Bronchial epithelial cell (primary cell): Measurements from ENCODE around the gene AK5. TPM values are rescaled to one million over a fixed set of nuclear protein-coding genes. Genes with fewer than 3 reads are reported as not detected.

Experiments used
- DNase-seq: peaks from one replicate; pipeline ENCODE4 v3.0.0-alpha.2; 2010; ENCODE audit warnings: low read depth
- FAIRE-seq: peaks from 2 replicates; lab custom pipeline; 2011; peaks lifted over from hg19 to GRCh38; lab: Jason Lieb, UNC
- H3K27me3 ChIP-seq: 2 replicates; pipeline ENCODE4 v1.5.1; 2011; ENCODE audit warnings: low read length; ENCODE audit not compliant: control insufficient read depth, insufficient read depth
- H3K36me3 ChIP-seq: 2 replicates; pipeline ENCODE4 v1.5.1; 2011; ENCODE audit warnings: low read length; ENCODE audit not compliant: control insufficient read depth, insufficient read depth
- H3K4me3 ChIP-seq: 2 replicates; pipeline ENCODE4 v1.5.1; 2011; ENCODE audit warnings: mild to moderate bottlenecking, low read depth, low read length, control low read depth
- CTCF ChIP-seq: IDR thresholded peaks from 2 replicates; pipeline ENCODE4 v1.5.1; 2011; ENCODE audit warnings: mild to moderate bottlenecking, moderate library complexity, low read length, control low read depth, inconsistent platforms; ENCODE audit not compliant: insufficient read depth, severe bottlenecking
- total RNA-seq: library from RNA; depleted of rRNA; stranded (reverse); fragments of >200 nt; gene quantifications from 2 replicates; pipeline ENCODE4 v1.2.1, GENCODE V29; 2014

The AK5 gene
- total RNA-seq, 1 donor from 2014 or later, result not detected

- TF ChIP-seq CTCF, result no peak
- no peaks in the 10 kb centered on the region for H3K27me3 ChIP-seq
- no peak overlapping the region for H3K4me3 ChIP-seq
- no peaks in the 10 kb centered on the region for H3K36me3 ChIP-seq
- FAIRE-seq, result no peak
- no peak for DNase-seq
These were observed 66.7 kb downstream of the AK5 start for GRCh38 chr1:77348549-77348948.

GRCh38 chr1:77349275-77349674 is 67.5 kb downstream of the AK5 start:
- FAIRE-seq, result no peak

GRCh38 chr1:77350012-77350770 is 68.4 kb downstream of the AK5 start:
- DNase-seq, result no peak
- no peak for TF ChIP-seq CTCF
- no peak for FAIRE-seq
- no peaks in the 10 kb centered on the region for H3K36me3 ChIP-seq
- H3K27me3 ChIP-seq, result no peaks in the 10 kb centered on the region
- H3K4me3 ChIP-seq, result no peak overlapping the region

More at GRCh38 chr1:77349275-77349674, 67.5 kb downstream of the AK5 start:
- H3K27me3 ChIP-seq, result no peaks in the 10 kb centered on the region
- H3K4me3 ChIP-seq, result no peak overlapping the region
- DNase-seq, result no peak
- H3K36me3 ChIP-seq, result no peaks in the 10 kb centered on the region
- TF ChIP-seq CTCF, result no peak

- DNase-seq (no peak), FAIRE-seq (no peak)
- H3K4me3 ChIP-seq, result no peak overlapping the region
- no peaks in the 10 kb centered on the region for H3K27me3 ChIP-seq
- no peaks in the 10 kb centered on the region for H3K36me3 ChIP-seq
- no peak for TF ChIP-seq CTCF
These were observed 72.7 kb downstream of the AK5 start for GRCh38 chr1:77354536-77354935.

GRCh38 chr1:77355010-77355409 is 73.2 kb downstream of the AK5 start:
- no peak for FAIRE-seq
- Histone ChIP-seq H3K4me3 (no peak overlapping the region), H3K36me3 (no peaks in the 10 kb centered on the region), H3K27me3 (no peaks in the 10 kb centered on the region)
- DNase-seq, result no peak
- TF ChIP-seq CTCF, result no peak

GRCh38 chr1:77356136-77356535 is 74.3 kb downstream of the AK5 start:
- Histone ChIP-seq H3K27me3 (no peaks in the 10 kb centered on the region), H3K4me3 (no peak overlapping the region), H3K36me3 (no peaks in the 10 kb centered on the region)
- TF ChIP-seq CTCF, result no peak
- FAIRE-seq (no peak), DNase-seq (no peak)
